Upper lobe of left lung (tissue), 6 donors: ENCODE results near the gene CPM. TPM values are rescaled to one million over a fixed set of nuclear protein-coding genes. Genes with fewer than 3 reads are reported as not detected.

Experiments used
- ATAC-seq, 2 donors: fragments of 200-7000 bp; cut with Tn5 transposase; one replicate each; pipeline ENCODE4 v1.9.1; 2022; ENCODE audit warnings: mild to moderate bottlenecking in 2 of 2, moderate library complexity in 2 of 2; ENCODE audit not compliant: low FRiP score in 2 of 2
- DNase-seq, 2 donors: peaks; one replicate each; pipeline ENCODE4 v3.0.0-alpha.2; 2019 to 2020
- H3K27ac ChIP-seq, 4 donors: fragments of 200-600 bp; sonication (generic); one replicate each; pipeline ENCODE4 v1.5.1; 2016 to 2019
- H3K27me3 ChIP-seq, 4 donors: fragments of 200-600 bp; sonication (generic); one replicate each; pipeline ENCODE4 v1.5.1; 2017 to 2019
- H3K36me3 ChIP-seq, 4 donors: fragments of 200-600 bp; sonication (generic); one replicate each; pipeline ENCODE4 v1.5.1; 2016 to 2019
- H3K4me1 ChIP-seq, 4 donors: fragments of 200-600 bp; sonication (generic); one replicate each; pipeline ENCODE4 v1.5.1; 2018 to 2019
- H3K4me3 ChIP-seq, 4 donors: fragments of 200-600 bp; sonication (generic); one replicate each; pipeline ENCODE4 v1.5.1; 2017 to 2019; ENCODE audit warnings: mild to moderate bottlenecking in 2 of 4, moderate library complexity in 1 of 4
- H3K9me3 ChIP-seq, 4 donors: fragments of 200-600 bp; sonication (generic); one replicate each; pipeline ENCODE4 v1.5.1; 2018 to 2019
- EP300 ChIP-seq, 4 donors: sonication (generic); formaldehyde crosslinking; IDR thresholded peaks; one replicate each; pipeline ENCODE4 v1.5.1; 2017; ENCODE audit warnings: antibody characterized with exemption in 4 of 4, control low read depth in 2 of 4
- POLR2A ChIP-seq, 4 donors: fragments of 450-650 bp; IDR thresholded peaks; one replicate each; pipeline ENCODE4 v1.5.1; 2016 to 2017; ENCODE audit warnings: antibody characterized with exemption in 4 of 4, mild to moderate bottlenecking in 2 of 4
- POLR2AphosphoS5 ChIP-seq, 2 donors: sonication (generic); formaldehyde crosslinking; IDR thresholded peaks; one replicate each; pipeline ENCODE4 v1.5.1; 2017; ENCODE audit warnings: antibody characterized with exemption in 2 of 2
- WGBS, 2 donors: methylation state at CpG; one replicate each; pipeline ENCODE4 v1.1.5; 2017 to 2018; 5-methylcytosine and 5-hydroxymethylcytosine counted together
- total RNA-seq, 6 donors: library from RNA; depleted of rRNA in 4 of 6; stranded (reverse); fragments of >200 nt in 4 of 6; gene quantifications; one replicate each; pipeline versions ENCODE4 v1.1.0 to v1.2.1, GENCODE V29; 2016 to 2021
- TF ChIP-seq, protein P1 (sequence below), 6 experiments: fragments of 450-650 bp in 4 of 6; fragments of 200-600 bp in 2 of 6; sonication (generic) in 2 of 6; IDR thresholded peaks; one replicate each; pipeline ENCODE4 v1.5.1; 2016 to 2019; ENCODE audit warnings: antibody characterized with exemption in 6 of 6
- donor health status: DM: no; HTN: no; CAD: no; lungs with moderate emphysema.
- donor health status: DM: no; HTN: yes; CAD: no; lungs with severe emphysema.

CPM gene
- total RNA-seq, 6 donors from 2014 or later: 143 to 393 (median 303) TPM

DNA sequence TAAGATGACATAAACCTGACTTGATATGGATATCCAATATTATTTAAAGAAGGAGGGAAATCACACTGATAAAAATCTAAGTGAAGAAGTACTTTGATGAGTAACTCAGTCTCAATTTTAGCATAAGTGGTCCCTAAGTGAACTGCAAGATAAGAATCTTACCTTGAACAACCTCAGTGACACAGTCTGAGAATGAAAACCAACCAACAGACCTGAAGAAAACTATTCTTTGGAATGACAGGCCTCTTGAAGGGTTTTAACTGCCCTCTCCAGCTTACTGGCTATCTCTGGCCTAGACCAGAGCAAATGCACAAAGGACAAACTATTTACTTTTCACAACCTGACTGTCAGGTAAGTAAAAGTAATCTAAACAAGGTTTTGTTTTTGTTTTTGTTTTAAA, 44.7 kb downstream of the CPM start:
- peak overlapping the region in 3 of 4 donors; percentile 9 to 67 (median 42) for H3K27ac ChIP-seq
- ATAC-seq (no peak), DNase-seq (no peak)
- H3K4me3 ChIP-seq: no peak overlapping the region
- H3K9me3 ChIP-seq: no peaks in the 10 kb centered on the region
- H3K36me3 ChIP-seq: peaks cover 3 to 16% (median 8%) of the 10 kb centered on the region in 4 donors
- no peak for TF ChIP-seq POLR2A (IDR thresholded peaks at IDR 0.05)
- TF ChIP-seq, protein P1, sequence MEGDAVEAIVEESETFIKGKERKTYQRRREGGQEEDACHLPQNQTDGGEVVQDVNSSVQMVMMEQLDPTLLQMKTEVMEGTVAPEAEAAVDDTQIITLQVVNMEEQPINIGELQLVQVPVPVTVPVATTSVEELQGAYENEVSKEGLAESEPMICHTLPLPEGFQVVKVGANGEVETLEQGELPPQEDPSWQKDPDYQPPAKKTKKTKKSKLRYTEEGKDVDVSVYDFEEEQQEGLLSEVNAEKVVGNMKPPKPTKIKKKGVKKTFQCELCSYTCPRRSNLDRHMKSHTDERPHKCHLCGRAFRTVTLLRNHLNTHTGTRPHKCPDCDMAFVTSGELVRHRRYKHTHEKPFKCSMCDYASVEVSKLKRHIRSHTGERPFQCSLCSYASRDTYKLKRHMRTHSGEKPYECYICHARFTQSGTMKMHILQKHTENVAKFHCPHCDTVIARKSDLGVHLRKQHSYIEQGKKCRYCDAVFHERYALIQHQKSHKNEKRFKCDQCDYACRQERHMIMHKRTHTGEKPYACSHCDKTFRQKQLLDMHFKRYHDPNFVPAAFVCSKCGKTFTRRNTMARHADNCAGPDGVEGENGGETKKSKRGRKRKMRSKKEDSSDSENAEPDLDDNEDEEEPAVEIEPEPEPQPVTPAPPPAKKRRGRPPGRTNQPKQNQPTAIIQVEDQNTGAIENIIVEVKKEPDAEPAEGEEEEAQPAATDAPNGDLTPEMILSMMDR (IDR thresholded peaks at IDR 0.05): no peak
- H3K27me3 ChIP-seq: no peaks in the 10 kb centered on the region
- peaks cover 0 to 27% (median 16%) of the 10 kb centered on the region in 4 donors for H3K4me1 ChIP-seq

DNA sequence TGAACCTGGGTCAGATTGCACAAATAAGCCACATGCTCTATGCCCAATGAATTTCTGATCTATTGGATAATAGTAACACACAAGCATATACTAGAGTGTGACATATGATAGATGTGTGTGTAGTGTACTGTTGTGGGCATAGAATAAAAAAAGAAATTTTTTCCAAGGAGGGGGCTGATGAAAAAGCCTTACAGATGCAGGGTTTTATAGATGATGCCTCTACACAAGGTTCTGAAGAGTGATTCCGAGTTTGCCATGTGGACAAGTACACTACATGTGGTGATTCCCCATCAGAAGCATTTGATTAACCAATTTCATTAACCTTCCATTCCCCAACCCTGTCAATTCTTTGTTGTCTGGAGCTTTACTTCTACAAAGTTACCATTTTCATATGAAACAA, 45.3 kb downstream of the CPM start:
- ATAC-seq (no peak), DNase-seq (no peak)
- Histone ChIP-seq H3K36me3 (peaks cover 5 to 17% (median 11%) of the 10 kb centered on the region in 4 donors), H3K9me3 (no peaks in the 10 kb centered on the region), H3K27me3 (no peaks in the 10 kb centered on the region), H3K4me3 (no peak overlapping the region), H3K4me1 (peaks cover 0 to 27% (median 16%) of the 10 kb centered on the region in 4 donors), H3K27ac (peak overlapping the region in 2 of 4 donors; percentile 19 to 22)
- no peak for TF ChIP-seq POLR2A (IDR thresholded peaks at IDR 0.05)
- TF ChIP-seq EP300 (IDR thresholded peaks at IDR 0.05): no peak
- TF ChIP-seq, protein P1 (IDR thresholded peaks at IDR 0.05): no peak
- no peak for TF ChIP-seq POLR2AphosphoS5 (IDR thresholded peaks at IDR 0.05)
- 72 to 73% methylated on average over 1 of the region's 1 CpG for WGBS, 2 donors

DNA sequence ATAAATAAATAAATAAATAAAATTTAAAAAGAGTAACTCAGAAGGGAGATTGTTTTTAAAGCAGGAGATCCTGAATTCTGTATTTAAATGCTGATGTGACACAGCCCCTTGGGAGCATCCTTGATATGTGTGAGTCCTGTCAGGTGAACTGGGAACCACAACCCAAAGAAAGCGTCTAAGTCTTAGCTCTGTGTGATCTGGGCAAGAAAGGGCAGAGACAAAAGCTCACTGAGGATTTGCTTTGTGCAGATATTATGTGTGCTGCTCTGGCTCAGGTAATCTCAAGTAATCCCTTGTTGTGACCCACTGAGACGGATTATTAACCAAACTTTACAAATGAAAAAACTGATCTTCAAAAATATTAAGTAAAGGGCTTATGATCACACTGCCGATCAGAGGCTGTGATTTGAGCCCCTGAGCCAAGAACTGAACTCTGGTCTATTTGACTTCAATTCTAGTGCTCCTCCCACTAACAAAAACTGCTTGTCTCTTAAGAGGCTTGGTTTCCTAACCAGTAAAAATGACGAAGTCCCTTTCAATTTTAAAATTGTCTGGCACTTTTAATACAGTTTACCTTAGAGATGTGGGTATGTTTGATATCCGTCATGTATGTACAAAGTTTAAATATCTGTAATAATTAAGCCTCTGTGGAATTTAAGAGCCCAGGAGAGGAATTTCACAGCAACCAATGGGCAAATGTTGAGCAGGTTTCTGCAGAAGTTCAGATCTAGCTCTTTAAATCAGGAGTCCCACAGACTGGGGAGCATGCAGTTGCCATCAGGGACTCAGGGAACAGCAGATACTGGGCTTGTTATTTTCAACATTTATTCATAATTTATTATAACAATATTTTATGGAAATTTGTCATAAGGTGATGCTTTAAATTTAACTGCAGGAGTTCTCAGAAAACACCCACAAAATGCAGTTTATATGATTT, 46.1 kb downstream of the CPM start:
- TF ChIP-seq POLR2AphosphoS5 (IDR thresholded peaks at IDR 0.05) (no peak), POLR2A (IDR thresholded peaks at IDR 0.05) (no peak), EP300 (IDR thresholded peaks at IDR 0.05) (no peak)
- TF ChIP-seq, protein P1 (IDR thresholded peaks at IDR 0.05): no peak
- Histone ChIP-seq H3K27me3 (no peaks in the 10 kb centered on the region), H3K4me3 (no peak overlapping the region), H3K27ac (peak overlapping the region in 2 of 4 donors; percentile 22 to 23), H3K9me3 (no peaks in the 10 kb centered on the region), H3K4me1 (peaks cover 0 to 27% (median 12%) of the 10 kb centered on the region in 4 donors), H3K36me3 (peaks cover 6 to 23% (median 13%) of the 10 kb centered on the region in 4 donors)
- DNase-seq: no peak
- no peak for ATAC-seq
- WGBS, 2 donors: 69 to 70% methylated on average over 5 of the region's 5 CpGs

DNA sequence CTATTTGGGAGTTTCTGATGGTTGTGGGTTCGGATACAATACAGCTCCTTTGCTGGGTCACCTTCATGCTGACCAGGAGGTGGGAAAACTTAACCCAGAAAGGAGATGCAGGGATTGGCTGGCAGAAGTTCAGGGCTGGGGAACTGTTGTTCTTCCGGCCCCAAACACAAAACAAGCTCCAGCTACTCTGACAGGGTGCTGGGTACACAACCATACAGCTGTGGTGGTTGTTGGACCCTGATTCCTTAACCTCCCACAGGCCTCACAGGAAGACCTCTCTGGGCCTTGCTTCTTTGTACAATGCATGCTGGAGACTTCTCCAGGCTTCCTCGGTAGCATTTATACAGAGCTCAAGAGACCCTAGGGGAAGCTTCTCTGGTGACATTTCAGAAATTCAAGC, 47.6 kb downstream of the CPM start:
- Histone ChIP-seq H3K27ac (no peak overlapping the region), H3K27me3 (no peaks in the 10 kb centered on the region), H3K4me1 (peaks cover 0 to 16% (median 10%) of the 10 kb centered on the region in 4 donors), H3K4me3 (no peak overlapping the region), H3K9me3 (no peaks in the 10 kb centered on the region), H3K36me3 (peaks cover 6 to 25% (median 13%) of the 10 kb centered on the region in 4 donors)
- no peak for ATAC-seq
- DNase-seq: no peak
- WGBS, 2 donors: 84 to 85% methylated on average over 3 of the region's 3 CpGs
- TF ChIP-seq POLR2AphosphoS5 (IDR thresholded peaks at IDR 0.05): no peak
- TF ChIP-seq POLR2A (IDR thresholded peaks at IDR 0.05): no peak
- TF ChIP-seq, protein P1 (IDR thresholded peaks at IDR 0.05): no peak
- no peak for TF ChIP-seq EP300 (IDR thresholded peaks at IDR 0.05)
